Dedifferentiated amniotic fluid mesenchymal stem cell (primary cell): ENCODE measurements around the gene MAP4K4.

Experiments used
- DNase-seq: peaks from one replicate; pipeline ENCODE4 v3.0.0-alpha.2; 2016; ENCODE audit errors: extremely low spot score

Gene MAP4K4

GRCh38 chr2:101723371-101724124, 26.0 kb downstream of the MAP4K4 start:
- DNase-seq: no peak

- no peak for DNase-seq
Observed at GRCh38 chr2:101724125-101724474, 26.6 kb downstream of the MAP4K4 start.

GRCh38 chr2:101725038-101725437, 27.5 kb downstream of the MAP4K4 start:
- DNase-seq: no peak

- no peak for DNase-seq
Observed at GRCh38 chr2:101725515-101726192, 28.1 kb downstream of the MAP4K4 start.

- no peak for DNase-seq
Observed at GRCh38 chr2:101728865-101729264, 31.4 kb downstream of the MAP4K4 start.

- DNase-seq: no peak
Observed at GRCh38 chr2:101729521-101730190, 32.1 kb downstream of the MAP4K4 start.

- no peak for DNase-seq
Observed at GRCh38 chr2:101731221-101732054, 33.9 kb downstream of the MAP4K4 start.

DNA sequence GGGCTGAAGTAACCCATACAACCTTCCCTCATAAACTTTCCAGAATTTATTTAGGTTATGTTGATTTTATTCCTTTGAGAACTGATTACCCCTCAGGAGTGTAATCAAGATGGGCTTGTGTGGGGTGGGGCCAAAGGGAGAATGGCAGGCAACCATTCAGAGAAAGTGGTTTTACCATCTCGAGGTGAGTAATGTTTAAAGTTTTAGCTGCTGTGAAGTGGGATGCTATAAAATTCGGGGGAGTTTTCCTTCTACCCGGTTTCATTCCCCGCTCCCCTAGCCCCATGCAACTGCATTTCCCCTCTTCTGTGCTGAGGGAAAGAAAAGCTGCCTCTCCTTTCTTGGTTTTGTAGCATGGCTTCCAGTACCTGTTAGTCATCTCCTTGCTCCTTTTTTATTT, 34.7 kb downstream of the MAP4K4 start:
- DNase-seq: no peak

GRCh38 chr2:101732773-101733256, 35.3 kb downstream of the MAP4K4 start:
- no peak for DNase-seq

DNA sequence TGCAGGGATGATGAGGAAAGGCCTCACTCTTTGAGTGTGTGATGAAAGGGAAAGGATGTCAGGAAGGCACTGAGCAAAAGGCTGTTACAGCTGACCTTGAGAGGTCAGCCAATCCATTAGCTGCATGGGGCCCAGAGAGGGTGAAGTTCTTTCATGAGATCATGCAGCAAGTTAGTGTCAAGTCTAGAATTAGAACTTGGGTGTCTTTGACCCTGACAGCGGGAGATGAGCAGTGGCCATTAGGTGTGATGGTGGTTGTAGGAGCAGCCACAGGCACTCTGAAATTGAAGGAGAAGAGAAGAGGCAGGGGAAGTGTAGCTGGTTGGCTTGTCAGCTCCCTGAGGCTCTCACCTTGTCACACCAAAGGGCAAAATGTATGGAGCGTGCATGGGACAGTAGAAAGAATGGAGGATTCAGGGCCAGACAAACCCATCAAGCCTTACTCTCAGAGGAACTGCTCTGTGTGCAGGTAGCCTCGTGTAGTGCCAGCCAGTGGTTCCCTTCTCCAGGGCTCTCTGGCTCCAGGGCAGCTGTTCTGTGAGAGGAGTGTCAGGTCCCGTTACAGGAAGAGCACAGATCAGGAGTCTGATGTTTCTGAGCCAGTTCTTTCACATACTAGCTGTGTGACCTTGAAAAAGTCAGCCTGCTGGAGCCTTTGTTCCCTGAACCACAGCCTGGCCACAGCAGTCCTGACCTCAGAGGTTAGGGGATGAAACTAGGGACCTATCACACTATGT, 35.9 kb downstream of the MAP4K4 start:
- no peak for DNase-seq

GRCh38 chr2:101734505-101735165, 37.1 kb downstream of the MAP4K4 start:
- DNase-seq: no peak

DNA sequence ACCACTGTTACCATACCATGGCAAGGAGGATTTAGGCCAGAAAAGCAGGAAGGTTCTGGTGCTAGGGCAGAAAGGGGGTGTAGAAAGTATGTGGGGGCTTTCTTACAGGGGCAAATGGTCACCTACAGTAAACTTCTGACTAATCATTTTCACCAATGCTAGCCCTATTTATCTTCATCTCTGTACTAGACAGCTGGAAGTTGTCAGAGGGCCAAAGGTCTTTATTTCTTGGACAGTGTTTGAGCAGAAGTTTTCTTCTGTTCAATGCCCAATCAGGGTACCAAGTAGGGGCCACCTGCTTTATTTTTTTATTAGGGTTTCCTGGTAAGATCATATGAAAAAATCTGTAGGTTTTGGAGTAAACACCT, 37.6 kb downstream of the MAP4K4 start:
- no peak for DNase-seq

DNA sequence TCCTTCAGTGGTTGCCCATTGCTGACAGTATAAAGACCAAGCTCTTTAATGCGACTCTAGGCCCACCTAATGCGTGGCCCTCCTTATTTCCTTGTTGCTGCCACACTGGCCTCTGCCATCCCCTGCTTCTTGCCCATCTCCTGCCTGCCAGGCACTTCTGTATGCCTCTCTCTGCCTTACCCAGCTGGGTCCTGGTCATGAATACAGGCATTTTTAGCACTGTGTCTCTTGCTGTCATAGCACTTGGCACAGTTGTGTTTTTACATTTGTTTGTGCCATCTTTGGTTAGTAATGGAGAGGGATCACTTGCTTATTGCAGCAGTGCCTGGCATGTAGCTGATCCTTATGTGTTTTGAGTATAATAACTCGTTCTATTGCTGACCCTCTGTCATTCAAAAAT, 38.7 kb downstream of the MAP4K4 start:
- no peak for DNase-seq

DNA sequence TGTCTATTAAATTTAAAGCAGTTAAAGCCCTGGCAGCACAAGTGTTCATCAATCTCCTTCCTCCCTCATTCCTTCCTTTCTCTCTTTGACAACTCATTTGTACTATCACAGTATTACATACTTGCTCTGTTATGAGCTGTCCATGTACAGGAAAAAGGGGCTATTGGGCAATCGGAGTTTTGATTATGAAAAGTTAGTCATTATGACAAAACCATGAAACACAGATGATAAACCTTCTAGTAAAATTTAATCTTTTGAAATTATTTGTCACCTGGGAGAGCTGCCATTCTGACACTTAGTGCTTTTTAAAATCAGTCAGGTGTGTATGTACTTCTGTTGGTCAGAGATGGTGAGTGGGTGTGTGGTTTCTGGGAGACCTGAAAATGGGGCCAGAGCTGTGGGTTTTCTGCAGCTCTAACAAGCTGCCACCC, 39.4 kb downstream of the MAP4K4 start:
- DNase-seq: peak; percentile 71

GRCh38 chr2:101737478-101738255, 40.2 kb downstream of the MAP4K4 start:
- no peak for DNase-seq

DNA sequence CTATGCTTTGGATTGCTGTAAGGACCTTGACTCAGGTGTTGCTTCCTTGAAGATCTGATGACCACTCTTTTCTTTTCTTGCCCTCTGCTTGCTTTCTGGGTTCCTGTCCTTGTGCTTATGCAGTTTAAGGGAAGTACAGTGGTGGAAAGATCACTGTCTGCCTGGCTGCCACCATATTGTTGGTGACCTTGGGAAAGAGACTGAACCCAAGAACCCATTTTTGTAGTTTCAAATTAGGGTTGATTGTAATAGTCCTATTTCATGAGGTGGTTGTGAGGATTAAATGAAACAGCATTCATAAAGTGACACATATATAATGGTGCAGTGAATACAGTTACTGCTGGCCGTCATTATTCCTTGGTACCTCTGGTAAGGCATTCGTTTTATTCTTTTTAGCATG, 41.1 kb downstream of the MAP4K4 start:
- no peak for DNase-seq

DNA sequence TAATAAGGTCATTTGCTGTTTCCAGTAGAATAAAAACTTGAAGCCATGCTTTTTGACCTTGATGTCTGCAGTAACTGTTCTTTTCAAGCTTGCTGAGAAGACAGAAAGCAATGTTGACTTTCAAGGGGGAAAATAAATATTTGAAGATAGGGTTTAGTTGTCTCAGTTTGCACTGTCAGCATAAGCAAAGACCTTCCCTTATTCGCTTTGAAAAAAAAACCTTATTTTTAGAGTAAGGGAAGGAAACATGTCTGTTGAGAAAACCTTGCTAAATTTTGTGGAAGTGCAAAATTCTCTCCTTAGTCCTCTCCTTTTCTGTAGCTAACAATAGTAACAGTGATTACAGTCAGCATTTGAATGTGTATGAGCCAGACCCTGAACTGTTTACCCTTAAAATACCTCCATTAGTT, 43.1 kb downstream of the MAP4K4 start:
- no peak for DNase-seq

DNA sequence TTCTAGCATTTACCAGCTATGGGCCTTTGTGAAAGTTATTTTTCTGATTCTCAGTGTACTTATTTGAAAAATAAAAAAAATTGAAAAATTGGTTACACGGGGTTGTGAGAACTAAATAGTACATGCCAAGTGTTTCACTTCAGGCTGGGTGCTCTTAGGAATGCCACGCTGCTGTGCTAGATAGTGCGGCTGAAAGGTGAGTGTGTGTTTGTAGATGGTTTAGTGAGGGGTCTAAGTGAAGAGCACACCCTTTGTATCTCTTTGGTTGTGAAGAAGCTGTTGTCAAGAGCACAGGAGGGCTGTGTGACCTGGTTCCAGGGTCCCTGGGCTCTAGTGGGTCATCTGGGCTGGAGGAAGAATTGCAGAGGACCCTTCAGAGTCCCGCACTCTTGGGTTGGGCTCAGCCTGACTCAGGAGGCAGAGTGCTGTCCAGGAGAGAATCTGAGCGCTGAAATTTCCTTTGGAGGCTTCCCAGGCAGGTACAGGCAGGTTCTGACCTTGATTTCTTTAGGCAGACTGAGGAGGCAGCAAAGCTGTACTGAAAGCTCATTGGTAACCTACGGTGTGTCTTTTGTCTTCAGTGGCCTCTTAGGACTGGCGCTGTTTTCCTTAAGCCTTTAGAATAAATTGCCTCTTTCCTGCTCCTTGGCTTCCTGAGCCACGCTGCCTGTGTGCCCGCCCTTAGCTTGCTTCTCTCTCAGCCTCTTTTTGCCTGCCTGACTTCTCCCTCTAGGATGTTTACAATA, 44.4 kb downstream of the MAP4K4 start:
- no peak for DNase-seq

- no peak for DNase-seq
Observed at GRCh38 chr2:101742547-101742946, 45.0 kb downstream of the MAP4K4 start.
